ENCODE results near the gene BBX. TPM values are rescaled to one million over a fixed set of nuclear protein-coding genes. Genes with fewer than 3 reads are reported as not detected.

The BBX gene
- polyA plus RNA-seq, 1 donor from 2014 or later: 23.8 TPM

- peak overlapping the region; percentile 16 for H3K9ac ChIP-seq (ENCODE audit: low read length)
- no peaks in the 10 kb centered on the region for H4K20me1 ChIP-seq (ENCODE audit: insufficient read depth)
- H3K27me3 ChIP-seq (ENCODE audit: insufficient read depth, low read depth, low read length): no peaks in the 10 kb centered on the region
- H3K4me3 ChIP-seq (ENCODE audit: low read length): peak overlapping the region; percentile 14
- no peak overlapping the region for H2AFZ ChIP-seq (ENCODE audit: low read depth, low read length)
- H3K9me3 ChIP-seq (ENCODE audit: low read length): no peaks in the 10 kb centered on the region
- no peaks in the 10 kb centered on the region for H3K36me3 ChIP-seq (ENCODE audit: insufficient read depth, low read length)
- TF ChIP-seq POLR2AphosphoS5 (IDR thresholded peaks at IDR 0.05): no peak
- peak overlapping the region; percentile 3 for H3K4me2 ChIP-seq (ENCODE audit: low read length)
- H3K9me2 ChIP-seq (ENCODE audit: insufficient read depth, low read length): no peaks in the 10 kb centered on the region
- H3K27ac ChIP-seq (ENCODE audit: low read length): peak overlapping the region; percentile 29
- H3F3A ChIP-seq (ENCODE audit: insufficient read depth, low read length, poor library complexity, severe bottlenecking): no peaks in the 10 kb centered on the region
- no peaks in the 10 kb centered on the region for H3K79me2 ChIP-seq (replicated peaks; ENCODE audit: insufficient read depth, low read length)
These were observed 253.2 kb downstream of the BBX start for GRCh38 chr3:107775974-107776373.

GRCh38 chr3:107781253-107781652, 258.5 kb downstream of the BBX start:
- Histone ChIP-seq H3K4me3 (ENCODE audit: low read length) (no peak overlapping the region), H3K4me2 (ENCODE audit: low read length) (no peak overlapping the region), H3K9ac (ENCODE audit: low read length) (no peak overlapping the region), H3K27me3 (ENCODE audit: insufficient read depth, low read depth, low read length) (no peaks in the 10 kb centered on the region), H3K9me3 (ENCODE audit: low read length) (no peaks in the 10 kb centered on the region), H3K9me2 (ENCODE audit: insufficient read depth, low read length) (no peaks in the 10 kb centered on the region), H3K27ac (ENCODE audit: low read length) (no peak overlapping the region), H3F3A (ENCODE audit: insufficient read depth, low read length, poor library complexity, severe bottlenecking) (no peaks in the 10 kb centered on the region), H2AFZ (ENCODE audit: low read depth, low read length) (no peak overlapping the region), H3K36me3 (ENCODE audit: insufficient read depth, low read length) (no peaks in the 10 kb centered on the region), H4K20me1 (ENCODE audit: insufficient read depth) (no peaks in the 10 kb centered on the region), H3K79me2 (replicated peaks; ENCODE audit: insufficient read depth, low read length) (no peaks in the 10 kb centered on the region)
- no peak for TF ChIP-seq EP300 (conservative IDR thresholded peaks at IDR 0.05; ENCODE audit: poor library complexity, severe bottlenecking)
- no peak for TF ChIP-seq RAD21 (conservative IDR thresholded peaks at IDR 0.05)
- TF ChIP-seq CTCF (IDR thresholded peaks at IDR 0.05; ENCODE audit: poor library complexity, severe bottlenecking): no peak
- no peak for TF ChIP-seq REST (IDR thresholded peaks at IDR 0.05; ENCODE audit: borderline replicate concordance)
- no peak for TF ChIP-seq TAF1 (IDR thresholded peaks at IDR 0.05; ENCODE audit: low read depth)
- no peak for TF ChIP-seq POLR2AphosphoS5 (IDR thresholded peaks at IDR 0.05)
- no peak for TF ChIP-seq MXI1 (conservative IDR thresholded peaks at IDR 0.05; ENCODE audit: poor library complexity, severe bottlenecking)
- no peak for TF ChIP-seq EZH2 (IDR thresholded peaks at IDR 0.05; ENCODE audit: borderline replicate concordance, insufficient read depth, low read length, poor library complexity, severe bottlenecking)
- TF ChIP-seq SMC3 (conservative IDR thresholded peaks at IDR 0.05; ENCODE audit: poor library complexity): no peak

GRCh38 chr3:107782054-107782453, 259.3 kb downstream of the BBX start:
- H3K9ac ChIP-seq (ENCODE audit: low read length): no peak overlapping the region
- no peaks in the 10 kb centered on the region for H3K27me3 ChIP-seq (ENCODE audit: insufficient read depth, low read depth, low read length)
- H3K9me2 ChIP-seq (ENCODE audit: insufficient read depth, low read length): no peaks in the 10 kb centered on the region
- H3K27ac ChIP-seq (ENCODE audit: low read length): no peak overlapping the region
- no peak overlapping the region for H3K4me3 ChIP-seq (ENCODE audit: low read length)
- no peaks in the 10 kb centered on the region for H3K36me3 ChIP-seq (ENCODE audit: insufficient read depth, low read length)
- H4K20me1 ChIP-seq (ENCODE audit: insufficient read depth): no peaks in the 10 kb centered on the region
- no peak overlapping the region for H3K4me2 ChIP-seq (ENCODE audit: low read length)
- TF ChIP-seq RAD21 (conservative IDR thresholded peaks at IDR 0.05) (no peak), TAF1 (IDR thresholded peaks at IDR 0.05; ENCODE audit: low read depth) (no peak), CTCF (IDR thresholded peaks at IDR 0.05; ENCODE audit: poor library complexity, severe bottlenecking) (no peak), SMC3 (conservative IDR thresholded peaks at IDR 0.05; ENCODE audit: poor library complexity) (no peak), EZH2 (IDR thresholded peaks at IDR 0.05; ENCODE audit: borderline replicate concordance, insufficient read depth, low read length, poor library complexity, severe bottlenecking) (no peak), POLR2AphosphoS5 (IDR thresholded peaks at IDR 0.05) (no peak), REST (IDR thresholded peaks at IDR 0.05; ENCODE audit: borderline replicate concordance) (no peak), MXI1 (conservative IDR thresholded peaks at IDR 0.05; ENCODE audit: poor library complexity, severe bottlenecking) (no peak), EP300 (conservative IDR thresholded peaks at IDR 0.05; ENCODE audit: poor library complexity, severe bottlenecking) (no peak)
- H3F3A ChIP-seq (ENCODE audit: insufficient read depth, low read length, poor library complexity, severe bottlenecking): no peaks in the 10 kb centered on the region
- no peak overlapping the region for H2AFZ ChIP-seq (ENCODE audit: low read depth, low read length)
- H3K9me3 ChIP-seq (ENCODE audit: low read length): no peaks in the 10 kb centered on the region
- no peaks in the 10 kb centered on the region for H3K79me2 ChIP-seq (replicated peaks; ENCODE audit: insufficient read depth, low read length)

All from neural cell (in vitro differentiated cells).